ENCODE results near the gene PYCR2.
A peak's percentile ranks its signal among the peaks of the same experiment; 100 is the strongest.
"Not testable (repeated sequence)": the region's sequence is repeated elsewhere in the genome, so short reads cannot be mapped to it uniquely, and the experiment has no call there.

PYCR2 gene

GRCh38 chr1:225942574-225942973, 18.5 kb upstream of the PYCR2 start:
- no peak for DNase-seq (ENCODE audit: low spot score)

GRCh38 chr1:225941942-225942222, 17.8 kb upstream of the PYCR2 start:
- DNase-seq (ENCODE audit: low spot score) = no peak

- DNase-seq (ENCODE audit: low spot score) = no peak
Measured at GRCh38 chr1:225941187-225941941, 17.3 kb upstream of the PYCR2 start, which contains the start of gene LEFTY2. TSS of gene LEFTY2 (minus strand) at chr1:225941220. CDS start at chr1:225941140, 80 bp downstream.

GRCh38 chr1:225940385-225941151, 16.5 kb upstream of the PYCR2 start:
- no peak for DNase-seq (ENCODE audit: low spot score)

GRCh38 chr1:225939939-225940310, 15.9 kb upstream of the PYCR2 start:
- DNase-seq (ENCODE audit: low spot score) = not testable (repeated sequence)

- DNase-seq (ENCODE audit: low spot score) = not testable (repeated sequence)
Measured at GRCh38 chr1:225939097-225939938, 15.3 kb upstream of the PYCR2 start.

- peak; percentile 14 for DNase-seq (ENCODE audit: low spot score)
Measured at GRCh38 chr1:225937048-225937968, 13.3 kb upstream of the PYCR2 start.

GRCh38 chr1:225936523-225936922, 12.5 kb upstream of the PYCR2 start:
- DNase-seq (ENCODE audit: low spot score) = no peak

- DNase-seq (ENCODE audit: low spot score) = peak; percentile 30
Measured at GRCh38 chr1:225936086-225936485, 12.0 kb upstream of the PYCR2 start.

GRCh38 chr1:225934711-225935110, 10.7 kb upstream of the PYCR2 start:
- no peak for DNase-seq (ENCODE audit: low spot score)

- no peak for DNase-seq (ENCODE audit: low spot score)
Measured at GRCh38 chr1:225933072-225933471, 9.0 kb upstream of the PYCR2 start.

- no peak for DNase-seq (ENCODE audit: low spot score)
Measured at GRCh38 chr1:225931270-225932136, 7.5 kb upstream of the PYCR2 start.

- DNase-seq (ENCODE audit: low spot score) = no peak
Measured at GRCh38 chr1:225930566-225930965, 6.5 kb upstream of the PYCR2 start.

- not testable (repeated sequence) for DNase-seq (ENCODE audit: low spot score)
Measured at GRCh38 chr1:225929462-225929861, 5.4 kb upstream of the PYCR2 start.

GRCh38 chr1:225928186-225929175, 4.4 kb upstream of the PYCR2 start:
- no peak for DNase-seq (ENCODE audit: low spot score)

- no peak for DNase-seq (ENCODE audit: low spot score)
Measured at GRCh38 chr1:225926551-225927113, 2.6 kb upstream of the PYCR2 start.

GRCh38 chr1:225923381-225923691, 714 bp downstream of the PYCR2 start:
- DNase-seq (ENCODE audit: low spot score) = no peak

GRCh38 chr1:225921734-225922709, 2.0 kb downstream of the PYCR2 start:
- no peak for DNase-seq (ENCODE audit: low spot score)

All from AG08395 (cell line).